ENCODE measurements around the gene CHP2. TPM values are rescaled to one million over a fixed set of nuclear protein-coding genes. Genes with fewer than 3 reads are reported as not detected.

CHP2 gene
- total RNA-seq, 1 donor from 2014 or later = not detected

- Mint-ChIP-seq H3K9me3 (no peaks in the 10 kb centered on the region), H3K27me3 (ENCODE audit: low read depth) (peaks cover 62% of the 10 kb centered on the region), H3K4me3 (no peak overlapping the region), H3K27ac (no peak overlapping the region), H3K36me3 (no peaks in the 10 kb centered on the region), H3K4me1 (no peaks in the 10 kb centered on the region)
- TF ChIP-seq CTCF (IDR thresholded peaks at IDR 0.05; ENCODE audit: unreplicated experiment) = no peak
- DNase-seq (ENCODE audit: low spot score in 2 of 2, unreplicated experiment in 2 of 2) = no peak
Measured at GRCh38 chr16:23785842-23786241, 31.0 kb downstream of the CHP2 start.

- H3K4me1 Mint-ChIP-seq = no peaks in the 10 kb centered on the region
- peaks cover 64% of the 10 kb centered on the region for H3K27me3 Mint-ChIP-seq (ENCODE audit: low read depth)
- no peak overlapping the region for H3K4me3 Mint-ChIP-seq
- no peak for DNase-seq (ENCODE audit: low spot score in 2 of 2, unreplicated experiment in 2 of 2)
- no peaks in the 10 kb centered on the region for H3K9me3 Mint-ChIP-seq
- no peaks in the 10 kb centered on the region for H3K36me3 Mint-ChIP-seq
- TF ChIP-seq CTCF (IDR thresholded peaks at IDR 0.05; ENCODE audit: unreplicated experiment) = no peak
- H3K27ac Mint-ChIP-seq = no peak overlapping the region
Measured at GRCh38 chr16:23786964-23787561, 32.2 kb downstream of the CHP2 start.

DNA sequence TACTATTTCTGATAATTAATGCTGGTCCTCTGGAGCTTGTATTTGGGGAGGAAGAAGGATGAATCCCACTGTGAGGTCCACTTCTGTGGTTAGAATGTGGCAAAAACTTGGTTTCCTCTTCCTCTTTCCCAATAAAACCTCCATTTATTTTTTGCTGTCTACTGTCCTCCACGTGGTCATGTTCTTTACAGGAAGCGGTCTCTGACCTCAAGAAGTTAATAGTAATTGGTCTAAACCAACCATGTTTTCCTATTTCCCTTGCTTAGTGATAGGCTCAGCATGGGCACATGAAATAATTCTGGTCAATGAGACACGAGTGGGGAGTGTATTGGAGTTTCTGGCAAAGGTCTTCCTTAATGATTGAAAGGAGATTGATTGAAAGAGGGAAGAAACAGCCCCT is 33.9 kb downstream of the CHP2 start:
- no peaks in the 10 kb centered on the region for H3K9me3 Mint-ChIP-seq
- no peak for DNase-seq (ENCODE audit: low spot score in 2 of 2, unreplicated experiment in 2 of 2)
- no peak overlapping the region for H3K4me3 Mint-ChIP-seq
- no peak overlapping the region for H3K27ac Mint-ChIP-seq
- H3K36me3 Mint-ChIP-seq = no peaks in the 10 kb centered on the region
- H3K27me3 Mint-ChIP-seq (ENCODE audit: low read depth) = peaks cover 63% of the 10 kb centered on the region
- H3K4me1 Mint-ChIP-seq = no peaks in the 10 kb centered on the region
- no peak for TF ChIP-seq CTCF (IDR thresholded peaks at IDR 0.05; ENCODE audit: unreplicated experiment)

DNA sequence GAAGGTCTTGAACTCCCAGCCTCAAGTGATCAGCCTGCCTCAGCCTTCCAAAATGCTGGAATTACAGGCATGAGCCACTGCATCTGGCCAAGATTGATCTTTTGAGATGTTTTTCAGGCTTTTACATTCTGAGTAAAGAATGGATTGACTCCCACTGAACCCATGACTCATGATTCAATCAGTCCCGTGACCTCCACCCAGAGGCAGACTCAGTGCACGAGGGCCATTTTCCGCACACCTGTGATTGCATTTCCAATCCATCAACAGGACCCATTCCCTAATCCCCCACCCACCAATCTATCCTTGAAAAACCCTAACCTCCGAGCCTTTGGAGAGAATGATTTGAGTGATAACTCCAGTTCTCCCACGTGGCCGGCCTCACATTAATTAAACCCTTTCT is 40.6 kb downstream of the CHP2 start:
- TF ChIP-seq CTCF (IDR thresholded peaks at IDR 0.05; ENCODE audit: unreplicated experiment) = no peak
- Mint-ChIP-seq H3K4me1 (no peaks in the 10 kb centered on the region), H3K36me3 (no peaks in the 10 kb centered on the region), H3K27me3 (ENCODE audit: low read depth) (peaks cover 24% of the 10 kb centered on the region), H3K27ac (no peak overlapping the region), H3K9me3 (no peaks in the 10 kb centered on the region), H3K4me3 (no peak overlapping the region)
- DNase-seq (ENCODE audit: low spot score in 2 of 2, unreplicated experiment in 2 of 2) = no peak

GRCh38 chr16:23796941-23797340 is 42.1 kb downstream of the CHP2 start:
- no peak overlapping the region for H3K4me3 Mint-ChIP-seq
- no peak for TF ChIP-seq CTCF (IDR thresholded peaks at IDR 0.05; ENCODE audit: unreplicated experiment)
- H3K27ac Mint-ChIP-seq = no peak overlapping the region

GRCh38 chr16:23801378-23801777 is 46.6 kb downstream of the CHP2 start:
- H3K4me1 Mint-ChIP-seq = no peaks in the 10 kb centered on the region
- H3K9me3 Mint-ChIP-seq = no peaks in the 10 kb centered on the region
- peak; percentile 50 for TF ChIP-seq CTCF (IDR thresholded peaks at IDR 0.05; ENCODE audit: unreplicated experiment)

More at GRCh38 chr16:23796941-23797340, 42.1 kb downstream of the CHP2 start:
- Mint-ChIP-seq H3K9me3 (no peaks in the 10 kb centered on the region), H3K4me1 (no peaks in the 10 kb centered on the region), H3K27me3 (ENCODE audit: low read depth) (peaks cover 19% of the 10 kb centered on the region), H3K36me3 (no peaks in the 10 kb centered on the region)
- no peak for DNase-seq (ENCODE audit: low spot score in 2 of 2, unreplicated experiment in 2 of 2)

More at GRCh38 chr16:23801378-23801777, 46.6 kb downstream of the CHP2 start:
- Mint-ChIP-seq H3K36me3 (no peaks in the 10 kb centered on the region), H3K4me3 (no peak overlapping the region), H3K27me3 (ENCODE audit: low read depth) (peaks cover 26% of the 10 kb centered on the region), H3K27ac (no peak overlapping the region)
- peak; percentile 31 to 76 for DNase-seq (ENCODE audit: low spot score in 2 of 2, unreplicated experiment in 2 of 2)

Data from mesothelial cell of epicardium (in vitro differentiated cells).